Activated naive CD8-positive, alpha-beta T cell treated with anti-CD3 and anti-CD28 coated beads, Interleukin-2, amount 50 U/mL, for 16 hours (primary cell): Measurements from ENCODE around the gene SESN1.

Experiments used
- DNase-seq: peaks from one replicate; pipeline ENCODE4 v3.0.0-alpha.2; 2020; ENCODE audit warnings: low read depth, low spot score

The SESN1 gene

DNA sequence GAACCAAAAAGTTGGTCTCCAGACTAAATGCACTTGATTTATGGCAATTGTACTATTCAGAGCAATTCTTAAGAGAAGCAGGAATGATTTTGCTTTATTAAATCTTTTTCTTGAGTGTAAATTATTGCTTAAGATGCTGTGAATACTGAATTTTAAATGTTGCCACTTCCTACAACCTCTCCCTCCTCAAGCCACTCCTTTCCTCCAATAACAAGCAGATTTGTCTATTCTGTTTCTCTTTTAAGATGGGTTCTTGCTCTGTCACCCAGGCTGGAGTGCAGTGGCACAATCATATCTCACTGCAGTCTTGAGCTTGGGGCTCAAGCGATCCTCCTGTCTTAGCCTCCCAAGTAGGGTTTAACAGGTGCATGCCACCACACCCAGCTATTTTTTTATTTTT lies 65.3 kb downstream of the SESN1 start:
- no peak for DNase-seq

GRCh38 chr6:109028439-109028838 lies 66.2 kb downstream of the SESN1 start:
- no peak for DNase-seq

- no peak for DNase-seq
These were observed 66.7 kb downstream of the SESN1 start for GRCh38 chr6:109027964-109028363.

- DNase-seq, result no peak
These were observed 69.0 kb downstream of the SESN1 start for GRCh38 chr6:109025639-109026038.

GRCh38 chr6:109024784-109025183 lies 69.9 kb downstream of the SESN1 start:
- no peak for DNase-seq

DNA sequence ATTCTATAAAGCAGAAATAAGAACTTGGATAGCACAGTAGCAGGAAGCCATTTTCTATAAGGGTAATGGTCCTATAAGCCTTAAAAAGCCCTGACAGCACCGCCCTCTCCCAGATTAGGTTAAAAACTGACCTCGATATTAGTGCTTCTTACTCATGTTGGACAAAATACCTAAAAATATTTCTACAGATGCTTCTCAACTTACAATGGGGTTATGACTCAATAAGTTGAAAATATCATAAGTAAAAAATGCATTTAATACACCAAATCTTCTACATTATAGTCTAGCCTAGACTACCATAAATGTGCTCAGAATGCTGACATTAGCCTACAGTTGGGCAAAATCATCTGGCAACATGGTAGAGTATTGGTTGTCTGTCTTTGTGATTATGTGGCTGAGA lies 70.3 kb downstream of the SESN1 start:
- DNase-seq, result no peak

DNA sequence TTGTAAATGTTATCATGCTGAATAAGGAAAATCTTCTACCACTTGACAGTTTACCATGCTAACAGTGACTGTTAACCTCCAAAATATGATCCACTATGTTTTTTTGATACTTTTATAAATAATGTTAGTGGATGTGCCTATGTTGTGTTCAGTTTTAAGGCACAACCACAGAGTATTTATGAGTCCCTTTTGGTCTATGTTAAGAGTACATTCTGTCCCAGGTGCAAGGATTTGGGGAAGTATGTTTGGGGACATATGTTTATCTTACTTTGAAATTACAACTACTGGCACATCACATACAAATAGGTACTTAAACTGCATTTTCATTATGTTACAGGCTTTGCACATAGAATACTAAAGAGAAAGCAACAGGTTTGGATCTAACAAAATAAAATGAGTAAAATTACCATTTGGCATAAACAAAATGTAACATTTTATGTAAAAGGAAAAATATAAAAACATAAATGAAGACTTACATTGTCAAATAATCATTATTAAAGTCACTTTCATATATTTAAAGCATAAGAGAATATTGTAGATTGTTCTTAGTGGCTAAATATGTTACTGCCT lies 71.2 kb downstream of the SESN1 start:
- DNase-seq, result no peak

GRCh38 chr6:109021870-109022269 lies 72.8 kb downstream of the SESN1 start:
- no peak for DNase-seq

GRCh38 chr6:109019911-109020310 lies 74.7 kb downstream of the SESN1 start:
- DNase-seq, result no peak

DNA sequence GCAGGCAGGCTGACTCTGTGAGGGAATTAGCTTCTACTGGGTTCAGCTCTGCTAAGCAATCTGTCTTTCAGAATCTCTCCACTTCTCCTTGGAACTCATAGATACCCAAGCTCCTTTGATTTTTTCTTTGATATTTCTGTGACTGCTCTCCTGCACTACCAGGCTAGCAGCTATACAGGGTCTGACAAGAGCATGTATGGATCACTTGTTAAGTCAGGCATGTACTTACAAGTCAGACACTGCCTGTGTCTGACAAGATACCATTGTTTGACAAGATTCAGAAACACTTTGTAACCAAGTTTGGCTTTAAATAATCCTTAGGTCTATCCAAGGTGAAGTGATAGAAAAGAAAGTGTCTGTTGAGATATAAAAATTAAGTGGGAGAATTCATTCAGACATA lies 79.5 kb downstream of the SESN1 start:
- DNase-seq, result no peak

DNA sequence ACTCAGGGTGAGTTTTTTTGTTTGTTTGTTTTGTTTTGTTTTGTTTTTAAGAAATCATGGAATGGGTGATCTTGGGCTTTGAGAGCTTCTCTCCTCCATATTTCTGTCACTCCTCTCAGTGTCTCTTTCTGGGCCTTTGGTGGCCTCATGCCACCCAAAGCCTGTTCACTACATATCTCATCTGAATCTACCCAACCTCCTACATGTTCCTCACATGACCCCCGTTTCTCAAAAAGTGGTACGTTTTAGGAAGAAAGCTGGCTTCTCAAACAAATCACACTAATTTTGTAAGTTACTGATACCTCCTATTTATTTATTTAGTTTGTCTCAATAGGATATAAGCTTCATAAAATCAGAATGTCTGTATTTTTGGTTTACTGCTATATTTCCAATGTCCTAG lies 80.0 kb downstream of the SESN1 start:
- no peak for DNase-seq

DNA sequence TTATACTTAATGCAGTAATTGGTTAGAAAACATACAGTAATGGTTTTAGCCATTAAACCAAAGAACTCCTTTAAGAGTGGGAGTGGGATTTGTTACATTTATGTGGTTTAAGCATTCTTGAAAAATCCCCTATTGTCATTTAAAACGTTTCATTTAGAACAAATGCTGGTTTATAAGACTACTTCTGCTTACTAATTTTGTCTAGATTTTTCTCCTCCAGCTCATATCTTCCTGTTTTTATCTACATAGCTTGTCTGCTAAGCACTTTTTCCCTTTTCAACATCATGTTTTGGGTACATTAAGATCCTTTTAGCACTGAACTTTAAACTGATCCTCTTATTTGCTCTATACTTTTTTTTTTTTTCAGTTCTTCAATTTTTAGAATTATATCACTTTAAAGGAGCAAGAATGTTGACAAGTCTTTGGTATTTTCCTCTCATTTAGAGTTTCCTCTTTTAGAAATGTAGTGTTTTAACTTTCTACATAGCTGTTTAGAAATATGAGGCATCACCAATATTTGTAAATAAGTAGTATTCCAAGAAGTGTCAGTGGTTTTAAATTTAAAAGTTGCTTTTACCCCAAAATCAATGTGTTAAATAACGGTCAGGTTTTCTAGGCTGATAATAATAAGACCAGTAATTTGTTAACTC lies 80.9 kb downstream of the SESN1 start:
- DNase-seq, result no peak

DNA sequence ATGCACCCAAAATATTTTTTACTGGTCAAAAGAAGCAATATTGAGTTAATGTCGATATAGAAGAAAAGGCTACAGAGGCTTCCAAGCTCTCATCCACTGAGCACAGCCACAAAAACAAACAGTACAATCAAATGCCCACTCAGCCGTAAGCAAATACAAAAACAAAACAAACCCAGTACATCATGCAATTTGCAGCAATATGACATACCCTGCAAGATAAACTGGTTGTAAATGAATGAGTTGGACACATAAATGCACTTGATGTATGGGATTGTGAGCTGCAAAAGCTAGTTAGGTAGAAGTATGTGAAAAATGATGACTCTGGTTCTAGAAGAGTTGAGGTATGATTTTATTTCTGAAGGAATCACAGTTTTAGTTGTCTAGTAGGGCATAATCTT lies 83.9 kb downstream of the SESN1 start:
- DNase-seq, result no peak

DNA sequence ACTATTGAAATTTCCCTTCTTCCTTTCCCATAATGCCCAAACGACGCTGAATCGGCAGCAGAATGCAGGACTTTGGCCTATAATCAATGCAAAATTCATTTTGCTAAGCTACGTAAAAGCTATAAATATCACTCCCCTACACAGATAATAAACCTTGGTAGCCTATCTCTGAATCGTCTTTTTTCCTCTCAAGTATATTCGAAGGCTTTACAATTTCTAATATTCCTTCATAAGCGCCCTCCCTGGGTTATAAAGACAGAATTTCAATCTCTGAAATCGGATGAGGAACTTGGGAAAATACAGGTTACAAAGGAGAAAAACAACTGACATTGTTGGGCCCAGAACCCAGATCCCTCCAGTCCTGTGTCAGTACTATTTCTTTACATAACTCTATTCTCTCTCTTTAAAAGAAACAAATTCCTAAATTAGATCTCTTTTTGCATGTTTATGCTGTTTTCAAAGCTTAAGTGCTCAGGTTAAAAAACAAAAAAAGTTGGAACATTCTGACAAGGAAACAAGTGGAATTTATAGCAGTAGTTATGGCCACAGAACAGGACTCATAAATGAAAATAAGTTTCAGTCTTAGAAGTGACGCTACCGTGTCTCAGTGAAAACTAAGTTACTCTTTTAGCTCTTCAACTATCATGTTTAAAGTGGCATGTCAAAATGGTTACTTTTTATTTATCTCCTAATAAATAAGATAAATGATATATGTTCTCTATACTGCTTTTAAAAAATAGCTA lies 84.5 kb downstream of the SESN1 start:
- DNase-seq, result no peak

DNA sequence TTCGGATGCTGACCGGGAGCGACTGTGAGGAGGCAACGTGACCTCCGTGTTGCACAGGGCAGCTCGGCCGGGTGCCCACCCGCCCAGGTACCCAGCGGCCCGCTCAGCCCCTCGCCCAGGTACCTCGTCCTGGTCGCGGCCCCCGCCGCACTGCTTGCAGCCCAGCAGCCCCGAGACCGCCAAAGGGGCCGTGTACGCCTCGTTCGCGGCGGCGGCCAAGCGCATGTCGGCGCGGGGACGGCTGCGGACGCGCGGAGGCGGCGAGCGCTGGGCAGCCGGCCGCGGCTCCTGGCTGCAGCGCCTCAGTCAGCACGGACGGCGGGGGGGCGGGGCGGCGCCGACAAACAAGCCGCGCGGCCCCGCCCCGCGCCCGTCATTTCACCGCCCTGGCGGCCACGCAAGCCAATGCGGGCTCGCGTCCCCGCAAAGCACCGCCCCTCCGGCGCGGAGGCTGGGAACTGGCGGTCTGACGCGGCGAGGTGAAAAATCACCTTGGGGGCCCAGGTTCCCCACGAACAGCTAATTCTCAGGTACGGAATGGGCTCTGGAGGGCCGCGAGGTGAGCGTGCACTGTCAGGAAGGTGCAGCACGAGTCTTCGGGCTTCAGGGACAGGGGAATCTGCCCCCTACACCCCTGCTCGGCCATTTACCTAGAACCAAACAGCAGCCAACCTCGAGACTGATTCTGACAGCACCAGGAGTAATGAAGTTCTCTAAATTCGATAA lies 85.2 kb downstream of the SESN1 start:
- peak; percentile 84 for DNase-seq

GRCh38 chr6:109008537-109009235 lies 86.0 kb downstream of the SESN1 start:
- DNase-seq, result no peak

GRCh38 chr6:109008054-109008453 lies 86.6 kb downstream of the SESN1 start:
- no peak for DNase-seq

DNA sequence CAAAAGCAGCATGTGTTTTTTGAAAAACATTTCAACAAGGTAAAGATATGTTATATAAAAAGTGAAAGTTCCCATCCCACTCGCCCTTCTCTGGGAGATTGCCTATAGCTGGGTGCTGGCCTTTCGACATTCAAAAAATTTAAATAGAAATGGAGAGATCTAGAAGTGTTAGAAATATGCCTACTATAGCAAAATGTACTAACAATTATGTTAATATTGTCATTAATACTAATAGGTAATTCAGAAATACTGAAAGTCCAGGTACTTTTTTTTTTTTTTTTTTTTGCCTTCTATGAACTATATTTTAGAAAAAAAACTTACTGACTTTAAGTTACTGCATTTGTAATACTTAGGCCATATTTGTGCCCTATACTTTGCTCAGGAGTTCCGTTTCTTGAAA lies 87.1 kb downstream of the SESN1 start:
- no peak for DNase-seq

- no peak for DNase-seq
These were observed 87.8 kb downstream of the SESN1 start for GRCh38 chr6:109006818-109007217.

GRCh38 chr6:109002882-109003281 lies 91.8 kb downstream of the SESN1 start:
- DNase-seq, result no peak

DNA sequence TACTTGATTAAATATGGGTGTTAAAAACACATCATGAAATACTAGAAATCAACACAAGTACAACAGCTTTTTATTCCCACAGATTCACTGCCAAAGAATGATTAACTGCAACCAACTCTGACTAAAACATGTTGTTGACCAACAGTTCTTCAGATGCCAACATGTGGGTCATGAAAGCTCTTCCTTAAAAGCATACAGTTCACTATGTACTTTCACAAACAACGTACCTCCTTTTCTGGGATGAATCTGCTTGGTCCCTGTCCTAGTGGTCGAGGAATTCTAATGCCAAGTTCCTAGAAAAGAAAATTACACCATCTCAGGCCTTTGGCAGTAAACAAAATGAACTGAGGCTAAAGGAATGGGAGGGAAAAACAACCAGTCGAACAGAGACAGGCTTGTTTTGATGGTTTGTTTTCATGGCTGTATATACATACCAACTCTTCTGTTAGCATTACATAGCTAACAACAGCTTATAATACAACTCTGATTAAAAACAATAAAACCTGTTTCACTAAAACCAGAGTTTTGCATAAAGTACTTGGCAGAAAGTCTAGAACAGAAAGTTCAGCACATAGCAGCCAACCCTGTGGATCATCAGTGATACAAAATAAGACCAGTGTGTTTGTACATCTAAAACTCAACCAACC lies 92.5 kb downstream of the SESN1 start:
- no peak for DNase-seq
